Keratinocyte (primary cell): ENCODE results near the gene MIA3. TPM values are rescaled to one million over a fixed set of nuclear protein-coding genes. Genes with fewer than 3 reads are reported as not detected.

Experiments
- DNase-seq: peaks from one replicate; pipeline ENCODE4 v3.0.0-alpha.2; 2011; ENCODE audit warnings: low read depth, missing footprints, low spot score
- FAIRE-seq: peaks from 2 replicates; lab custom pipeline; 2011; peaks lifted over from hg19 to GRCh38; lab: Jason Lieb, UNC
- H2AFZ ChIP-seq: 2 replicates; pipeline ENCODE4 v1.6.0; 2012; ENCODE audit warnings: low read length, control low read depth, inconsistent platforms; ENCODE audit not compliant: control insufficient read depth
- H3K27ac ChIP-seq: 2 replicates; pipeline ENCODE4 v1.5.1; 2011; ENCODE audit warnings: low read length; ENCODE audit not compliant: control insufficient read depth, insufficient read depth
- H3K27me3 ChIP-seq: 3 replicates; pipeline ENCODE4 v1.6.0; 2011; ENCODE audit warnings: low read length; ENCODE audit not compliant: control insufficient read depth, insufficient read depth; ENCODE audit errors: extremely low read depth
- H3K36me3 ChIP-seq, 2 experiments: 2 replicates in 1 of 2; 3 replicates in 1 of 2; pipeline ENCODE4 v1.5.1; 2011; ENCODE audit warnings: low read length in 2 of 2, mild to moderate bottlenecking in 1 of 2; ENCODE audit not compliant: control insufficient read depth in 2 of 2, insufficient read depth in 2 of 2; ENCODE audit errors: extremely low read depth in 1 of 2
- H3K4me1 ChIP-seq: 3 replicates; pipeline ENCODE4 v1.5.1; 2011; ENCODE audit warnings: low read length; ENCODE audit not compliant: control insufficient read depth, insufficient read depth; ENCODE audit errors: extremely low read depth
- H3K4me2 ChIP-seq: 3 replicates; pipeline ENCODE4 v1.6.0; 2011; ENCODE audit warnings: low read depth, low read length; ENCODE audit not compliant: control insufficient read depth, insufficient read depth; ENCODE audit errors: extremely low read depth
- H3K4me3 ChIP-seq, 3 experiments: fragments of 200-600 bp in 1 of 3; sonication (generic) in 1 of 3; 2 replicates in 2 of 3; 3 replicates in 1 of 3; pipeline ENCODE4 v1.5.1; 2011 to 2016; ENCODE audit warnings: low read length in 3 of 3, mild to moderate bottlenecking in 3 of 3, control low read depth in 2 of 3, inconsistent platforms in 1 of 3, low read depth in 1 of 3, mixed read lengths in 1 of 3, mixed run types in 1 of 3, moderate library complexity in 1 of 3; ENCODE audit not compliant: control insufficient read depth in 2 of 3, insufficient read depth in 2 of 3; ENCODE audit errors: extremely low read depth in 1 of 3
- H3K79me2 ChIP-seq: 2 replicates; pipeline ENCODE4 v1.6.0; 2012; ENCODE audit warnings: low read length; ENCODE audit not compliant: control insufficient read depth, insufficient read depth
- H3K9ac ChIP-seq: 3 replicates; pipeline ENCODE4 v1.6.0; 2011; ENCODE audit warnings: low read length; ENCODE audit not compliant: control insufficient read depth, insufficient read depth; ENCODE audit errors: extremely low read depth
- H3K9me1 ChIP-seq: 3 replicates; pipeline ENCODE4 v1.6.0; 2011; ENCODE audit warnings: low read length; ENCODE audit not compliant: control insufficient read depth, insufficient read depth; ENCODE audit errors: extremely low read depth
- H3K9me3 ChIP-seq: 2 replicates; pipeline ENCODE4 v1.5.1; 2012; ENCODE audit warnings: low read depth, low read length; ENCODE audit not compliant: control insufficient read depth
- H4K20me1 ChIP-seq: 3 replicates; pipeline ENCODE4 v1.6.0; 2011; ENCODE audit warnings: low read length; ENCODE audit not compliant: control insufficient read depth, insufficient read depth; ENCODE audit errors: extremely low read depth
- EZH2 ChIP-seq: IDR thresholded peaks from one replicate; pipeline ENCODE4 v1.6.1; 2012; ENCODE audit warnings: inconsistent platforms, mild to moderate bottlenecking, low read length, moderate library complexity
- dilution Hi-C: fragments of 300-500 bp; cut with MboI; formaldehyde crosslinking; loops from one replicate; pipeline ENCODE4 v1.7.0; 2020; ENCODE audit warnings: low sequenced_read_pairs; ENCODE audit not compliant: extremely low pct_ligation_motif_present
- polyA minus RNA-seq, 3 experiments: library from RNA; depleted of rRNA, polyadenylated mRNA; stranded (reverse); fragments of >200 nt; gene quantifications; 1 replicate in 1 of 3; 2 replicates in 1 of 3; 3 replicates in 1 of 3; pipeline ENCODE4 v1.2.3, GENCODE V29; 2011
- polyA plus RNA-seq, 5 experiments: library from polyadenylated mRNA; depleted of rRNA in 3 of 5; stranded (reverse) in 3 of 5; stranded (forward) in 1 of 5; unstranded in 1 of 5; fragments of >200 nt; gene quantifications; 1 replicate in 1 of 5; 2 replicates in 3 of 5; 3 replicates in 1 of 5; pipeline versions ENCODE4 v1.2.1 to v1.2.3, GENCODE V29; 2011 to 2012; ENCODE audit warnings: missing spikeins in 2 of 5, low read depth in 1 of 5, low replicate concordance in 1 of 5
- TF ChIP-seq, protein P1 (sequence below), 3 experiments: IDR thresholded peaks in 1 of 3; conservative IDR thresholded peaks in 1 of 3; optimal IDR thresholded peaks in 1 of 3; 2 replicates in 2 of 3; 3 replicates in 1 of 3; pipeline versions ENCODE3 to v1.5.1; 2011; ENCODE audit warnings: low read length in 3 of 3, mild to moderate bottlenecking in 3 of 3, moderate library complexity in 2 of 3, control low read depth in 1 of 3, inconsistent platforms in 1 of 3; ENCODE audit not compliant: insufficient read depth in 2 of 3; ENCODE audit errors: extremely low read depth in 1 of 3

The MIA3 gene, protein sequence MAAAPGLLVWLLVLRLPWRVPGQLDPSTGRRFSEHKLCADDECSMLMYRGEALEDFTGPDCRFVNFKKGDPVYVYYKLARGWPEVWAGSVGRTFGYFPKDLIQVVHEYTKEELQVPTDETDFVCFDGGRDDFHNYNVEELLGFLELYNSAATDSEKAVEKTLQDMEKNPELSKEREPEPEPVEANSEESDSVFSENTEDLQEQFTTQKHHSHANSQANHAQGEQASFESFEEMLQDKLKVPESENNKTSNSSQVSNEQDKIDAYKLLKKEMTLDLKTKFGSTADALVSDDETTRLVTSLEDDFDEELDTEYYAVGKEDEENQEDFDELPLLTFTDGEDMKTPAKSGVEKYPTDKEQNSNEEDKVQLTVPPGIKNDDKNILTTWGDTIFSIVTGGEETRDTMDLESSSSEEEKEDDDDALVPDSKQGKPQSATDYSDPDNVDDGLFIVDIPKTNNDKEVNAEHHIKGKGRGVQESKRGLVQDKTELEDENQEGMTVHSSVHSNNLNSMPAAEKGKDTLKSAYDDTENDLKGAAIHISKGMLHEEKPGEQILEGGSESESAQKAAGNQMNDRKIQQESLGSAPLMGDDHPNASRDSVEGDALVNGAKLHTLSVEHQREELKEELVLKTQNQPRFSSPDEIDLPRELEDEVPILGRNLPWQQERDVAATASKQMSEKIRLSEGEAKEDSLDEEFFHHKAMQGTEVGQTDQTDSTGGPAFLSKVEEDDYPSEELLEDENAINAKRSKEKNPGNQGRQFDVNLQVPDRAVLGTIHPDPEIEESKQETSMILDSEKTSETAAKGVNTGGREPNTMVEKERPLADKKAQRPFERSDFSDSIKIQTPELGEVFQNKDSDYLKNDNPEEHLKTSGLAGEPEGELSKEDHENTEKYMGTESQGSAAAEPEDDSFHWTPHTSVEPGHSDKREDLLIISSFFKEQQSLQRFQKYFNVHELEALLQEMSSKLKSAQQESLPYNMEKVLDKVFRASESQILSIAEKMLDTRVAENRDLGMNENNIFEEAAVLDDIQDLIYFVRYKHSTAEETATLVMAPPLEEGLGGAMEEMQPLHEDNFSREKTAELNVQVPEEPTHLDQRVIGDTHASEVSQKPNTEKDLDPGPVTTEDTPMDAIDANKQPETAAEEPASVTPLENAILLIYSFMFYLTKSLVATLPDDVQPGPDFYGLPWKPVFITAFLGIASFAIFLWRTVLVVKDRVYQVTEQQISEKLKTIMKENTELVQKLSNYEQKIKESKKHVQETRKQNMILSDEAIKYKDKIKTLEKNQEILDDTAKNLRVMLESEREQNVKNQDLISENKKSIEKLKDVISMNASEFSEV (N-terminal part only)
- 19.9 to 29.4 TPM (median 26.9 TPM) in 3 replicates for polyA plus RNA-seq
- polyA plus RNA-seq (2011; ENCODE audit: low read depth) = 53.7 TPM
- 5.6 and 6.8 TPM in 2 replicates for polyA plus RNA-seq (2011; cell fraction: cytosol; rRNA removed)
- polyA plus RNA-seq (2011; cell fraction: nucleus; rRNA removed) = 95.6 and 106 TPM in 2 replicates
- 17.4 and 23.9 TPM in 2 replicates for polyA plus RNA-seq (2012; ENCODE audit: low replicate concordance)
- 28.0 to 52.2 TPM (median 31.8 TPM) in 3 replicates for polyA minus RNA-seq
- 10.4 TPM for polyA minus RNA-seq (2011; cell fraction: cytosol; rRNA and poly(A)+ RNA removed)
- polyA minus RNA-seq (2011; cell fraction: nucleus; rRNA and poly(A)+ RNA removed) = 30.0 and 41.0 TPM in 2 replicates

DNA sequence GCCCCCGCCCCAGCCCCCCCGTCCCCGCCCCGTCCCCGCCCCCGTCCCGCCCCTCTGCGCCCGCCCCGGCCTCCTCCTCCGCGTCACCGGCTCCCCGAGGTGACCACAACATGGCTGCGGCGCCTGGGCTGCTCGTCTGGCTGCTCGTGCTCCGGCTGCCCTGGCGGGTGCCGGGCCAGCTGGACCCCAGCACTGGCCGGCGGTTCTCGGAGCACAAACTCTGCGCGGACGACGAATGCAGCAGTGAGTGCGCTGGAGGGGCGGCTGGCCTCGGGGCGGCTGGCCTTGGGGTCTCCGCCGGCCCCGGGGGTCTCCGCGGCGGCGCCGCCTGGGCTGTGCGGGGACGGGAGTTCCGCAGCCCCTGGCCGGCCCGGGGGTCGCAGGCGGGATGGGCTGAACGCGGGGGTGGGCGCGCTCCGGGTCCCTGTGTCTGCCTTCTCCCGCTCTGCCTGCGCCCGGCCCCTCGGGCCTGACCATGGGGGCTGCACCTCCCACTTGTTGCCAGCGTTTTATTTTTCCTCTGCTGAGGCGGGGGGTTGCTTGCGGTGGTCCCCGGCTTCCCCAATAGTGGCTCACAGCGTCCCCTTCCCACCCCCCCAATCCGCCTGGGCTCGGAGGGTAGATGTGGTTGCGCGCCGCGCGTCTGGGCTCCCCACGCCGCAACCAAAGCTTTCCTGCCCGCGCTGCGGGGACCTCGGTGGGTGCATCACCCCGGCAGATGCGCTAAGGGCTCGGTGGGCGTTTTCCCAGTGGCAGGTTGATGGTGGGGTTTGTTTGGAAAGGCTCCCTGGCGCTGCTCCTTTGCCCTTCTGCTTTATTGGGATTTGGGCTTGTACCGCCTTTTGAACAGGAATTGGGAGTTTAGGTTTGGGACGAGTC lies at the start of gene MIA3:
Gene MIA3 (plus strand): TSS at position 97 of the 879 bp plus-strand sequence. CDS start 14 bp downstream, at position 111.
- FAIRE-seq = no peak
- peak within 1 kb of the TSS; percentile 68 to 76 (median 70) for H3K4me3 ChIP-seq
- H2AFZ ChIP-seq = peak within 1 kb of the TSS; percentile 89
- H3K4me1 ChIP-seq = peaks cover 8% of the 10 kb centered on the region
- dilution Hi-C loops = no loop called here
- TF ChIP-seq EZH2 = no peak
- TF ChIP-seq, protein P1, sequence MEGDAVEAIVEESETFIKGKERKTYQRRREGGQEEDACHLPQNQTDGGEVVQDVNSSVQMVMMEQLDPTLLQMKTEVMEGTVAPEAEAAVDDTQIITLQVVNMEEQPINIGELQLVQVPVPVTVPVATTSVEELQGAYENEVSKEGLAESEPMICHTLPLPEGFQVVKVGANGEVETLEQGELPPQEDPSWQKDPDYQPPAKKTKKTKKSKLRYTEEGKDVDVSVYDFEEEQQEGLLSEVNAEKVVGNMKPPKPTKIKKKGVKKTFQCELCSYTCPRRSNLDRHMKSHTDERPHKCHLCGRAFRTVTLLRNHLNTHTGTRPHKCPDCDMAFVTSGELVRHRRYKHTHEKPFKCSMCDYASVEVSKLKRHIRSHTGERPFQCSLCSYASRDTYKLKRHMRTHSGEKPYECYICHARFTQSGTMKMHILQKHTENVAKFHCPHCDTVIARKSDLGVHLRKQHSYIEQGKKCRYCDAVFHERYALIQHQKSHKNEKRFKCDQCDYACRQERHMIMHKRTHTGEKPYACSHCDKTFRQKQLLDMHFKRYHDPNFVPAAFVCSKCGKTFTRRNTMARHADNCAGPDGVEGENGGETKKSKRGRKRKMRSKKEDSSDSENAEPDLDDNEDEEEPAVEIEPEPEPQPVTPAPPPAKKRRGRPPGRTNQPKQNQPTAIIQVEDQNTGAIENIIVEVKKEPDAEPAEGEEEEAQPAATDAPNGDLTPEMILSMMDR (optimal IDR thresholded peaks at IDR 0.05 in 1 of 3, IDR thresholded peaks at IDR 0.05 in 1 of 3, conservative IDR thresholded peaks at IDR 0.05 in 1 of 3; ENCODE audit: extremely low read depth in 1 of 3, insufficient read depth in 2 of 3, low read length in 3 of 3) = no peak
- H3K9me3 ChIP-seq = no peaks in the 10 kb centered on the region
- peaks cover 10% of the 10 kb centered on the region for H3K79me2 ChIP-seq
- H3K27ac ChIP-seq = peak within 1 kb of the TSS; percentile 57
- H3K9me1 ChIP-seq = no peaks in the 10 kb centered on the region
- H3K9ac ChIP-seq = peak within 1 kb of the TSS; percentile 78
- no peak for DNase-seq
- peaks cover 0 to 3% of the 10 kb centered on the region in 2 experiments for H3K36me3 ChIP-seq
- no peaks in the 10 kb centered on the region for H3K27me3 ChIP-seq
- peak within 1 kb of the TSS; percentile 89 for H3K4me2 ChIP-seq
- H4K20me1 ChIP-seq = no peaks in the 10 kb centered on the region
